OCI-LY3 (cell line): ENCODE data around the gene PREX1.

Source experiments
- H2AFZ ChIP-seq: fragments of 200-600, 300-600 bp; shearing (Covaris generic); 2 replicates; pipeline ENCODE4 v1.6.0; 2014; ENCODE audit warnings: antibody characterized with exemption, low read depth, low read length
- H3K27ac ChIP-seq: fragments of 200-600, 300-600 bp; sonication (generic); 2 replicates; pipeline ENCODE4 v1.5.1; 2014; ENCODE audit warnings: mild to moderate bottlenecking, low read length, moderate library complexity, mixed read lengths
- H3K27me3 ChIP-seq: fragments of 200-600, 300-600 bp; sonication (generic); 2 replicates; pipeline ENCODE4 v1.6.1; 2014; ENCODE audit warnings: low read depth, low read length, mixed read lengths
- H3K36me3 ChIP-seq: fragments of 200-600, 300-600 bp; sonication (generic); replicated peaks from 2 replicates; pipeline ENCODE3; 2014; ENCODE audit warnings: low read depth, low read length, mixed read lengths
- H3K4me1 ChIP-seq: fragments of 300-600, 200-600 bp; sonication (generic); 2 replicates; pipeline ENCODE4 v1.6.1; 2014; ENCODE audit warnings: low read length, mixed read lengths
- H3K4me2 ChIP-seq: fragments of 200-600, 300-600 bp; sonication (generic); 2 replicates; pipeline ENCODE4 v1.6.1; 2014; ENCODE audit warnings: low read length, mixed read lengths
- H3K4me3 ChIP-seq: fragments of 300-600, 200-600 bp; sonication (generic); 2 replicates; pipeline ENCODE4 v1.5.1; 2014; ENCODE audit warnings: antibody characterized with exemption, mild to moderate bottlenecking, low read length, moderate library complexity
- H3K79me2 ChIP-seq: fragments of 300-600, 200-600 bp; shearing (Covaris generic); 2 replicates; pipeline ENCODE4 v1.6.1; 2014; ENCODE audit warnings: mild to moderate bottlenecking, low read length, mixed read lengths
- H3K9ac ChIP-seq: fragments of 300-600, 200-600 bp; shearing (Covaris generic); 2 replicates; pipeline ENCODE4 v1.6.0; 2014; ENCODE audit warnings: mild to moderate bottlenecking, low read length, moderate library complexity
- H3K9me3 ChIP-seq: fragments of 200-600, 300-600 bp; shearing (Covaris generic); 2 replicates; pipeline ENCODE4 v1.6.1; 2014; ENCODE audit warnings: low read length, mixed read lengths; ENCODE audit not compliant: insufficient read depth
- H4K20me1 ChIP-seq: fragments of 200-600, 300-600 bp; sonication (generic); 2 replicates; pipeline ENCODE4 v1.6.1; 2016; ENCODE audit warnings: low read length, mixed read lengths; ENCODE audit not compliant: insufficient read depth
- EZH2phosphoT487 ChIP-seq: fragments of 200-600 bp; shearing (Covaris generic); IDR thresholded peaks from 2 replicates; pipeline ENCODE4 v1.6.1; 2018; ENCODE audit warnings: antibody characterized with exemption, mixed run types, low read depth
- TF ChIP-seq, protein P1 (sequence below): fragments of 200-600, 300-600 bp; sonication (generic); IDR thresholded peaks from 2 replicates; pipeline ENCODE4 v1.5.1; 2014; ENCODE audit warnings: antibody characterized with exemption, low read length, low read depth

The PREX1 gene

DNA sequence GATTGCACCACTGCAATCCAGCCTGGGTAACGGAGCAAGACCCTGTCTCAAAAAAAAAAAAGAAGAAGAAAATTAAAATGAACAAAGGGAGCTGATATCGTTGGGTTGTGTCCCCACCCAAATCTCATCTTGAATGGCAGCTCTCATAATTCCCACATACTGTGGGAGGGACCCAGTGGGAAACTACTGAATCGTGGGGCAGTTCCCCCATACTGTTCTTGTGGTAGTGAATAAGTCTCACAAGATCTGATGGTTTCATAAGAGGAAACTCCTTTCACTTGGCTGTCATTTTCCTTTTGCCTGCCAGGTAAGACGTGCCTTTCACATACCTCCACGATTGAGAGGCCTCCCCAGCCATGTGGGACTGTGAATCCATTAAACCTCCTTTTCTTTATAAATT is 149.4 kb downstream of the PREX1 start:
- Histone ChIP-seq H3K4me3 (no peak overlapping the region), H4K20me1 (no peaks in the 10 kb centered on the region), H3K27me3 (no peaks in the 10 kb centered on the region), H2AFZ (no peak overlapping the region), H3K9me3 (no peaks in the 10 kb centered on the region), H3K36me3 (peaks cover 3% of the 10 kb centered on the region), H3K9ac (no peak overlapping the region), H3K27ac (no peak overlapping the region), H3K4me2 (no peak overlapping the region), H3K4me1 (peaks cover 13% of the 10 kb centered on the region), H3K79me2 (no peaks in the 10 kb centered on the region)
- no peak for TF ChIP-seq EZH2phosphoT487

DNA sequence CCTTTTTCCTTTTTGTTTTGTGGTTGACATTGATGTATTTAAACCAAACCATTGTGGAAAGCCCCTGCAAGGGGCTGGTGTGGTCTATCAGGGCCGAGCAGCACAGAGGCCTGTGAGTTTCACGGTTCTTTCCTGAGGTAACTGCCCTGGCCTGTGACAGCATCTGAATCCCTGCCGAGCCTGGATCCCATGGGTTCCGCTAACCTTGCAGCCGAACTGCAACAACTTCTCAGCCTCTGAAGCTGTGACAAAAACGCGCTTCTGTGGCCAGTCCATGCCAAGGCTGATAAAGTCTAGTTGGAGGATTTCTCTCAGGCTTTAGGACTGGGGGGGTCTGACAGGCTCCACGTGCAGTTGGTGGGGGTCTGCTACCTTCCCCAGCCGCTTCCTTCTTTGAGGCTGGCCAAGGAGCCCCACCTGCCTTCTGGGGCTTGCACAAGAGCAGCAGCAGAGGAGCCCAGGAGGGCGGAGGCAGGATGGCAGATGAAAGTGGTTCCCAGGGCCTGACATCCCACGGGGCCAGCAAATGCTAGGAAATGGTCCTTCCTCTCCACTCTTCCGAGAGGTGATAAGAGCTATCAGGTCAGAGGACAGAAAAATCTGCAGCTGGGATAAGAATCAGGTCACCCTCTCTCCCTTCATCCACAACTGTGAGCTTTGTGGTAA is 150.9 kb downstream of the PREX1 start:
- no peaks in the 10 kb centered on the region for H3K79me2 ChIP-seq
- H3K27me3 ChIP-seq, result no peaks in the 10 kb centered on the region
- no peaks in the 10 kb centered on the region for H3K9me3 ChIP-seq
- peaks cover 3% of the 10 kb centered on the region for H3K36me3 ChIP-seq
- no peak overlapping the region for H3K9ac ChIP-seq
- no peak overlapping the region for H2AFZ ChIP-seq
- no peaks in the 10 kb centered on the region for H4K20me1 ChIP-seq
- H3K27ac ChIP-seq, result no peak overlapping the region
- peaks cover 13% of the 10 kb centered on the region for H3K4me1 ChIP-seq
- H3K4me3 ChIP-seq, result no peak overlapping the region
- TF ChIP-seq, protein P1, sequence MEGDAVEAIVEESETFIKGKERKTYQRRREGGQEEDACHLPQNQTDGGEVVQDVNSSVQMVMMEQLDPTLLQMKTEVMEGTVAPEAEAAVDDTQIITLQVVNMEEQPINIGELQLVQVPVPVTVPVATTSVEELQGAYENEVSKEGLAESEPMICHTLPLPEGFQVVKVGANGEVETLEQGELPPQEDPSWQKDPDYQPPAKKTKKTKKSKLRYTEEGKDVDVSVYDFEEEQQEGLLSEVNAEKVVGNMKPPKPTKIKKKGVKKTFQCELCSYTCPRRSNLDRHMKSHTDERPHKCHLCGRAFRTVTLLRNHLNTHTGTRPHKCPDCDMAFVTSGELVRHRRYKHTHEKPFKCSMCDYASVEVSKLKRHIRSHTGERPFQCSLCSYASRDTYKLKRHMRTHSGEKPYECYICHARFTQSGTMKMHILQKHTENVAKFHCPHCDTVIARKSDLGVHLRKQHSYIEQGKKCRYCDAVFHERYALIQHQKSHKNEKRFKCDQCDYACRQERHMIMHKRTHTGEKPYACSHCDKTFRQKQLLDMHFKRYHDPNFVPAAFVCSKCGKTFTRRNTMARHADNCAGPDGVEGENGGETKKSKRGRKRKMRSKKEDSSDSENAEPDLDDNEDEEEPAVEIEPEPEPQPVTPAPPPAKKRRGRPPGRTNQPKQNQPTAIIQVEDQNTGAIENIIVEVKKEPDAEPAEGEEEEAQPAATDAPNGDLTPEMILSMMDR, result no peak
- TF ChIP-seq EZH2phosphoT487, result no peak
- no peak overlapping the region for H3K4me2 ChIP-seq

DNA sequence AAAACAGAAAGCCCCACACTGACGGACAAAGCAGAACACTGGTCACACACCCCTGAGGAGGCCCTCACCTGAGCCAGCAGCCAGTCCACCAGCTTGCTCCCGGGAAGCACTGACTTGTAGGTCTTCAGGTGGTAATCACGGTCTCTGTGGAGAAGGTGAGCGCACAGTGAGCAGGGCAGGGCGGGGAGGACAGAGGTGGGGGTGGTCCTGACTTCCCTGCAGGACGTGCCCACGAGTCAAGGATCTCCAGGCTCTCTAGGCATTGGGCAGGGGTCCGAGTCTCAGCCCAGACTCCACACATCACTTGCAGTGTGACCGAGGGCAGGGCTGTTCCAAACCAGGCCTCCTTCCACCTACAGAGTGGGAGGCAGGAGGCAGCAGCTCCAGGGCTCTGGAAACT is 151.7 kb downstream of the PREX1 start:
- H3K9ac ChIP-seq, result no peak overlapping the region
- TF ChIP-seq, protein P1, result no peak
- TF ChIP-seq EZH2phosphoT487, result no peak
- H4K20me1 ChIP-seq, result no peaks in the 10 kb centered on the region
- no peak overlapping the region for H3K4me2 ChIP-seq
- peaks cover 13% of the 10 kb centered on the region for H3K4me1 ChIP-seq
- no peaks in the 10 kb centered on the region for H3K79me2 ChIP-seq
- no peak overlapping the region for H3K4me3 ChIP-seq
- no peak overlapping the region for H3K27ac ChIP-seq
- no peaks in the 10 kb centered on the region for H3K27me3 ChIP-seq
- no peak overlapping the region for H2AFZ ChIP-seq
- no peaks in the 10 kb centered on the region for H3K9me3 ChIP-seq
- H3K36me3 ChIP-seq, result peaks cover 5% of the 10 kb centered on the region

DNA sequence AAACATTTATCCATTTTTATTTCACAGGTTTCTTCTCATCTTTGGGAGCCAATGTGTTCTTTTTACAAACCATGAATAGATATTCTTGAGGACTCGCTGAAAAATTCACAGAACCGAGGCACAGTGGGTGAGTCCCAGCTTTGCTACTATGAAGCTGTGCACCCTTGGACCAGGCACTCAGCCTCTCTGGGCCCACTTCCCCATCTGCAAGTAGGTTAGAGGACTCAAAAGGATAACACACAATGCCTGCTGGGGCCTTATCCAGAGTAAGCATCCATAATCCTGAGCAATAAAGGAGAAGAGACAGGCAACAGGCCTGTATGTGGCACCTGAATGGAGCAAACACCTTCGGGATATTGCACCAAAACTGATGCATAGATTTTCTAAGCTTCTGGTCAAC is 153.3 kb downstream of the PREX1 start:
- no peaks in the 10 kb centered on the region for H3K27me3 ChIP-seq
- H3K79me2 ChIP-seq, result no peaks in the 10 kb centered on the region
- peaks cover 5% of the 10 kb centered on the region for H3K4me1 ChIP-seq
- no peak overlapping the region for H2AFZ ChIP-seq
- H3K27ac ChIP-seq, result no peak overlapping the region
- no peak overlapping the region for H3K9ac ChIP-seq
- H3K4me3 ChIP-seq, result no peak overlapping the region
- H3K4me2 ChIP-seq, result no peak overlapping the region
- H3K9me3 ChIP-seq, result no peaks in the 10 kb centered on the region
- no peaks in the 10 kb centered on the region for H4K20me1 ChIP-seq
- peaks cover 6% of the 10 kb centered on the region for H3K36me3 ChIP-seq
- TF ChIP-seq, protein P1, result no peak
- TF ChIP-seq EZH2phosphoT487, result no peak
